Duodenal mucosa (tissue), 2 donors: ENCODE data around the gene DHRS1.
"Not testable (repeated sequence)": the region's sequence is repeated elsewhere in the genome, so short reads cannot be mapped to it uniquely, and the experiment has no call there.

Experiments
- H3K27ac ChIP-seq: one replicate; pipeline ENCODE4 v1.7.0; 2013; ENCODE audit warnings: low read depth, low read length
- H3K27me3 ChIP-seq, 2 donors: one replicate each; pipeline ENCODE4 v1.7.0; 2013; ENCODE audit warnings: low read length in 2 of 2, control low read depth in 1 of 2; ENCODE audit not compliant: insufficient read depth in 2 of 2, control insufficient read depth in 1 of 2
- H3K36me3 ChIP-seq, 2 donors: one replicate each; pipeline ENCODE4 v1.7.0; 2013; ENCODE audit warnings: low read length in 2 of 2, control low read depth in 1 of 2; ENCODE audit not compliant: insufficient read depth in 2 of 2, control insufficient read depth in 1 of 2
- H3K4me1 ChIP-seq, 2 donors: one replicate each; pipeline ENCODE4 v1.7.0; 2013; ENCODE audit warnings: low read length in 2 of 2, control low read depth in 1 of 2; ENCODE audit not compliant: insufficient read depth in 2 of 2, control insufficient read depth in 1 of 2
- H3K4me3 ChIP-seq, 2 donors: one replicate each; pipeline ENCODE4 v1.7.0; 2013; ENCODE audit warnings: low read length in 2 of 2, low read depth in 1 of 2
- H3K9ac ChIP-seq, 2 donors: one replicate each; pipeline ENCODE4 v1.7.0; 2013; ENCODE audit warnings: low read length in 2 of 2, low read depth in 1 of 2
- H3K9me3 ChIP-seq, 2 donors: one replicate each; pipeline ENCODE4 v1.7.0; 2013; ENCODE audit warnings: low read length in 2 of 2, control low read depth in 1 of 2; ENCODE audit not compliant: control insufficient read depth in 1 of 2

Gene DHRS1

DNA sequence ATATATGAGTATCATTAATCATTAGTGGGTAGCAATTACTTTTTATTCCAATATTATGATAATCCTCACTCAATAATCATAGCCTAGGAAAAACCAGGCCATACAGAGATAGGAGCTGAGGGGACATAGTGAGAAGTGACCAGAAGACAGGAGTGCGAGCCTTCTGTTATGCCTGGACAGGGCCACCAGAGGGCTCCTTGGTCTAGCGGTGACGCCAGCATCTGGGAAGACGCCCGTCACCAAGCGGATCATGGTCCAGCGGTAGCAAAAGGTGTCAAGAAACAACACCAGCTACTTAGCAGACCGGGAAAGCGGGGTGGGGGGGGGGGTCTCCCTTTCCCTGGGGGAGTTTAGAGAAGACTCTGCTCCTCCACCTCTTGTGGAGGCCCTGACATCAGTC lies 28.3 kb upstream of the DHRS1 start:
- H3K9me3 ChIP-seq, H3K4me3 ChIP-seq, H3K9ac ChIP-seq, H3K27ac ChIP-seq, H3K27me3 ChIP-seq, H3K36me3 ChIP-seq: not testable (repeated sequence)
- peaks cover 15 to 35% of the 10 kb centered on the region in 2 donors for H3K4me1 ChIP-seq

GRCh38 chr14:24327303-24327702 lies 27.7 kb upstream of the DHRS1 start:
- H3K4me1 ChIP-seq, result peaks cover 9 to 29% of the 10 kb centered on the region in 2 donors

DNA sequence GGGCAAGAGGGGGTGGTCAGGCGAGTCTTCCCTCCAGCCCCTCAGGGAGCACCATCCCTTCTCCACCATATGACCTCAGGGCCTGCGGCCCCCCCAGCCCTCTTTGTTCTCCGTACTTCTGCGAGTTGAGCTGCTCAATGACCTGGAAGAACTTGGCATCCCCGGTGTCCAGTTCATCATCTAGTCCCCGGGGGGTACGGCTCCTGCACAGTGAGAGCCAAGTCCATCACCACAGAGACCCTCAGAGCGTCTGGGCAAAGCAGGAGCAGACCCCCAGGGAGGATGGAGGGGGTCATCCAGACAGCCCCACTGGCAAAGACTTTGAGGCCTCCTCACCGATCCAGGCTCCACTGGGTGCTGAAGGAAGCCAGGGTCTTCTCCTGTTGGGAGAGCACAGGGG lies 26.4 kb upstream of the DHRS1 start:
- Histone ChIP-seq H3K36me3 (no peaks in the 10 kb centered on the region), H3K27ac (no peak overlapping the region), H3K4me1 (peaks cover 0 to 20% of the 10 kb centered on the region in 2 donors), H3K27me3 (peaks cover 0 to 4% of the 10 kb centered on the region in 2 donors), H3K9me3 (no peaks in the 10 kb centered on the region), H3K9ac (no peak overlapping the region), H3K4me3 (no peak overlapping the region)

More at GRCh38 chr14:24327303-24327702, 27.7 kb upstream of the DHRS1 start:
- no peaks in the 10 kb centered on the region for H3K36me3 ChIP-seq
- no peak overlapping the region for H3K4me3 ChIP-seq
- H3K9me3 ChIP-seq, result no peaks in the 10 kb centered on the region
- H3K9ac ChIP-seq, result no peak overlapping the region
- no peak overlapping the region for H3K27ac ChIP-seq
- peaks cover 0 to 4% of the 10 kb centered on the region in 2 donors for H3K27me3 ChIP-seq

DNA sequence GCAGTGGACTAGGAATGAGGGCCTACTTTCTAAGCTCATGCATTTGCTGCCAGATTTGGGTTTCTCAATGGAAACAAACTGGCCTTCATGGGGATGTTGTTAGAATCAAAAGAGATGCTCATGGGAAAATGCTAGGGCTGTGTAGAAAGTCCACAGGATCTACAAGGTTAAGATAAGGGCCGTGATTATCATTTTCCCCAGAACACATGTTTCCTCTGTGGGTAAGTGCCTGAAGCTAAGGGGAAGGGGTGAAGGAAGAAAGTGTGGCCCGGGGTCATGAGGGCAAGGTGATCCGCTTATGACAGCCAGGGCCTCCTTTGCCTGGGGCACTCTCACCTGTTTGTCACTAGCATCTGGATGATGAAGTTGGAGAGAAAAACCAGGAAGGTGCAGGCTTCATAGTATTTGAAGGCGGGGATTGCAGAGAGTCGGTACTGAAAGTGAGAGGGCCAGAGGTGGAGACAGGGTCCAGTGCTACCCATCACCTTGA lies 25.5 kb upstream of the DHRS1 start:
- no peak overlapping the region for H3K4me3 ChIP-seq
- H3K27ac ChIP-seq, result no peak overlapping the region
- peaks cover 0 to 20% of the 10 kb centered on the region in 2 donors for H3K4me1 ChIP-seq
- H3K27me3 ChIP-seq, result peaks cover 4 to 5% of the 10 kb centered on the region in 2 donors
- no peaks in the 10 kb centered on the region for H3K36me3 ChIP-seq
- no peak overlapping the region for H3K9ac ChIP-seq
- H3K9me3 ChIP-seq, result no peaks in the 10 kb centered on the region

DNA sequence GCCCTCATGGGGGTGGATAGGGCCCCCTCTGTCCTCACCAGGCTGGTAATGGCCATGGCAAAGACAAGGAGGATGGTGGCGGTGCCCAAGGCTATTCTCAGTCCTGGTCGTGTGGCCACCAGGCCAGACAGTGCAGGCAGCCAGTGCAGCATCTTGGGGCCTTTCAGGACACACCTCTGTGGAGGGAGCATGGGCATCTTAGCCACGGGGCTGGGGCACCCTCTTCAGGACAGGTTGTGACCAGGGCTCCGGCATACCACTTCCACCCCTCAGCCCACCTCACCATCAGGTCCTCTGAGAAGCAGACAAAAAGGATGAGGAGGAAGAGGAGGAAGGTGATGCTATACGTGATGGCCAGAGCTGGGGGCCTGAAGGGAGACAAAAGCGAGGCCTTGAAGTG lies 24.4 kb upstream of the DHRS1 start:
- H3K36me3 ChIP-seq, result no peaks in the 10 kb centered on the region
- no peak overlapping the region for H3K9ac ChIP-seq
- H3K9me3 ChIP-seq, result no peaks in the 10 kb centered on the region
- peaks cover 12% of the 10 kb centered on the region in 2 donors for H3K27me3 ChIP-seq
- H3K4me1 ChIP-seq, result peaks cover 0 to 11% of the 10 kb centered on the region in 2 donors
- no peak overlapping the region for H3K27ac ChIP-seq
- no peak overlapping the region for H3K4me3 ChIP-seq

DNA sequence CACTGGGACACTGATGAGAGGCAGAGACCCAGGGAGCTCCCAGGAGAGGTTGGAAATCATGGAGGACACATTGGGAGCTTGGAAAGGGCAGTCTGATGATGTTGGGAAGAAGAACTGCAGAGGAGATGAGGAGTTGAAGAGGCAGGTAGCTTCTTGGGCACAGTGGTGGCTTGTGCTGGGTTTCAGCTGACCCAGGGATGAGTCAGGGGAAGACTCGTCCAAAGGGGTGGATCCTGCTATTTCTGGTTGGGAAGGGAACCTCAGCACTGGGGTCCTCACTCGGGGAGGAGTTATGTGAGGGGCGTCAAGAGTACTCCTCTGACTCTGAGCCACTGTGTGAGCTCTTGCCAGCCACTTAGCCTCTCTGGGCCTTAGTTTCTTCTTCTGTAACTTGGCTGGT lies 23.8 kb upstream of the DHRS1 start:
- Histone ChIP-seq H3K27me3 (peaks cover 16 to 19% of the 10 kb centered on the region in 2 donors), H3K9me3 (no peaks in the 10 kb centered on the region), H3K27ac (no peak overlapping the region), H3K36me3 (no peaks in the 10 kb centered on the region), H3K4me3 (no peak overlapping the region), H3K9ac (no peak overlapping the region), H3K4me1 (peaks cover 0 to 6% of the 10 kb centered on the region in 2 donors)

DNA sequence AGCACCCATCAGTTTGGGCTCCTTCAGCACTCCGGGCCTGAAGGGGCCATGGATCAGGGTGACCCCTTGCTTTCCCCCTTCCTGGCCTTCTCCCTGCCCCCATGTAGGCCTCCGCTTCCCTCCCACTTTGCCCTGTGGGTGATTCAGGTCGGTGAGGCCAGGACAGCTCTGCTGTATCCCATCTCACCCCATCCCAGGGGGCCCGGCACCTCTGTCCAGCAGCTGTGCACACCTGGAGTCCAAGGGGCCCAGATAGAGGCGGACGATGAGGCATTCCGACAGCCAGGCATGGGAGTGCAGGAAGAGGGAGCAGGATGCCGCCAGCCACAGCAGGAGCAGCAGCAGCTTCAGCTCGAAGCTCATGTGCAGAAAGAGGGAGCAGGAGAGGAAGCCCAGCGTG lies 23.1 kb upstream of the DHRS1 start:
- Histone ChIP-seq H3K4me1 (peaks cover 0 to 6% of the 10 kb centered on the region in 2 donors), H3K4me3 (no peak overlapping the region), H3K9ac (no peak overlapping the region), H3K9me3 (no peaks in the 10 kb centered on the region), H3K27ac (no peak overlapping the region), H3K27me3 (peaks cover 16 to 19% of the 10 kb centered on the region in 2 donors), H3K36me3 (no peaks in the 10 kb centered on the region)

DNA sequence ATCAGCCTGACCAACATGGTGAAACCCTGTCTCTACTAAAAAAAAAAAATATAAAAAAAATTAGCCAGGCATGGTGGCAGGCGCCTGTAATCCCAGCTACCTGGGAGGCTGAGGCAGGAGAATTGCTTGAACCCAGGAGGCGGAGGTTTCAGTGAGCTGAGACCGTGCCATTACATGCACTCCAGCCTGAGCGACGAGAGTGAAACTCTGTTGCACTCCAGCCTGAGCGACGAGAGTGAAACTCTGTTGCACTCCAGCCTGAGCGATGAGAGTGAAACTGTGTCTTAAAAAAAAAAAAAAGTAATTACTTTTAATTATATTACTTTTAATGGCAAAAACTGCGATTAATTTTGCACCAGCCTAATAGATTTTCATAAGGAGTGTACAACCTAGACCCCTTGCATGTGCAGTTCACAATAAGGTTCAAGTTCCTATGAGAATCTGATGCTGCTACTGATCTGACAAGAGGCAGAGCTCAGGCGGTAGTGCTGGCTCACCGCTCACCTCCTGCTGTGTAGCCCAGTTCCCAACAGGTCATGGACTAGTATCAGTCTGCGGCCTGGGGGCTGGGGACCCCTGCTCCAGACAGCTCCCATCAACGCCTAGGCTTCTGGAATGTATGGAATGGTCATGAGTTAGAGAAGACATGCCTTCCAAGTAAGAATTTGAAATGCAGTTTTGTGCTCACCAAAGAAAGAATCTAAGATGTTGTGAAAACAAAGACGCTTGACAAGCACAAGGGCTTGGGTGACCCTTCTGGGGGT lies 21.8 kb upstream of the DHRS1 start:
- Histone ChIP-seq H3K4me3 (no peak overlapping the region), H3K27ac (no peak overlapping the region), H3K9me3 (no peaks in the 10 kb centered on the region), H3K4me1 (peaks cover 0 to 6% of the 10 kb centered on the region in 2 donors), H3K27me3 (peaks cover 15 to 20% of the 10 kb centered on the region in 2 donors), H3K9ac (no peak overlapping the region), H3K36me3 (no peaks in the 10 kb centered on the region)

- Histone ChIP-seq H3K9ac (no peak overlapping the region), H3K27me3 (peaks cover 15 to 24% of the 10 kb centered on the region in 2 donors), H3K27ac (no peak overlapping the region), H3K4me3 (no peak overlapping the region), H3K9me3 (no peaks in the 10 kb centered on the region), H3K4me1 (peaks cover 23 to 38% of the 10 kb centered on the region in 2 donors), H3K36me3 (no peaks in the 10 kb centered on the region)
Observed at GRCh38 chr14:24317141-24317928, 17.8 kb upstream of the DHRS1 start.

DNA sequence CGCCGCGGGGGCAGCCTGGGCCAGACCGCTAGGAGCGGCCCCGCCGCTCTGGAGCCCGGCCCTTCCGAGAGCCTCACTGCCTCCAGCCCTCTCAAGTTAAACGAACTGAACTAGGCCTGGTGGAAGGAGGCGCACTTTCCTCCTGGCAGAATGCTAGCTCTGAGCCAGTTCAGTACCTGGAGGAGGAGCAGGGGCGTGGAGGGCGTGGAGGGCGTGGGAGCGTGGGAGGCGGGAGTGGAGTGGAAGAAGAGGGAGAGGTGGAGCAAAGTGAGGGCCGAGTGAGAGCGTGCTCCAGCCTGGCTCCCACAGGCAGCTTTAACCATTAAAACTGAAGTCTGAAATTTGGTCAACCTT lies 17.0 kb upstream of the DHRS1 start:
- no peak overlapping the region for H3K4me3 ChIP-seq
- H3K27me3 ChIP-seq, result peaks cover 15 to 24% of the 10 kb centered on the region in 2 donors
- H3K27ac ChIP-seq, result no peak overlapping the region
- no peaks in the 10 kb centered on the region for H3K36me3 ChIP-seq
- no peaks in the 10 kb centered on the region for H3K9me3 ChIP-seq
- H3K4me1 ChIP-seq, result peaks cover 28 to 45% of the 10 kb centered on the region in 2 donors
- no peak overlapping the region for H3K9ac ChIP-seq
